Activated CD4-positive, alpha-beta T cell treated with anti-CD3 and anti-CD28 coated beads for 4 hours (primary cell): ENCODE data around the gene MED12L.

Source experiments
- DNase-seq, 2 donors: peaks; one replicate each; pipeline ENCODE4 v3.0.0-alpha.2; 2020

The MED12L gene

DNA sequence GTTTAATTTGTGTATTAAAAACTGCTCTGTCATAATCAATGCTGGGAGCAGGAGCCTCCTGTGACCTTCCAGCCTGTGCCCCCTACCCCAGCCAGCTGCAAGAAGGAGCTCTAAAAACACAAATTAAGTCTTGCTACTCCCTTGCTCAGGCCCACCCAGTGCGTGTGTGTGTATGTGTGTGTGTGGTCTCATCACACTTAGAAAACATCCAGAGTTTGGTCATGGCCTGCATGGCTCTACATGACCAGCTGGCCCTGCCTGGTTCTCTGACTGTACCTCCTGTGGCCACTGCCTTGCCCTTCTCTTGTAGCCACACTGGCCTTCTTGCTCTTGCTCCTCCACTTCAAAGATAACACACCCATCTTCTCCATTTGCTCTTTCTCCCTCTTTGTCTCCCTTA is 179.1 kb downstream of the MED12L start:
- no peak for DNase-seq

DNA sequence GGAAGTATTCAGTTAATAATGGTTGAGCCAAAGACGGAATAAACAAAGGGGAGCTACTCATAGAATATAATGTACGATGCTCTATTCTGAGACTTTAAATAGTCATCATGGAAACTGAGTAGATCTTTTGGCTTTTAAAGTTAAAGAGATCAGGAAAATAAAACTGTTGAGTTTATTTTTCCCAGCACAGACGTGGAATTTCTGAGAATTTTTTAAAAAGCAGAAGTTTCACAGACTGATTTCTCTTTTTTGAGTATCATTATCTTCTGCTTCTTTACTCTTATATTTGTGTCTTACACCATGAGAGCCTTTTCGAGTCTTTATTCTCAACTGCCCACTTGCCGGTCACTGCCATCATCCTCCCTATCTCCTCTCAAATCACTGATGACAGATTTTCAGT is 179.7 kb downstream of the MED12L start:
- no peak for DNase-seq

DNA sequence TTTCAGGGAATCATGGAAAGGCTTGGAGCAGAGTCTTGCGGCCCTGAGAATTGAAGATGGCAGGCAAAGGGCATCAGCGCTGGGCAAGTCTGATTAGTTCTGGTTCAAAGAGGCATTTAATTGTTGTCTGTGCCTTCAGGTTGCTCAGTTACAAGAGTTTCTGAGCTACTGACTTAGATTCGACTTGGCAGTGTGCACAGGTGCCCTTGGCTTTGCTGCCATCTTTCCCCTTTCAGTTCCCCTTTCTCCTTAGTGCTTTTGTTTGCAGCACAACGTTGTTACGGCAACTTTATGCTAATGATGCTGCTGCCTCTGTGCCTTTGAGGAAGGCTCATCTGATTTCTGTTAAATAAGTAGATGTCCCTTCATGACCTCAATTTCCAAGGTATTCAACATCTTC is 180.4 kb downstream of the MED12L start:
- DNase-seq = no peak

DNA sequence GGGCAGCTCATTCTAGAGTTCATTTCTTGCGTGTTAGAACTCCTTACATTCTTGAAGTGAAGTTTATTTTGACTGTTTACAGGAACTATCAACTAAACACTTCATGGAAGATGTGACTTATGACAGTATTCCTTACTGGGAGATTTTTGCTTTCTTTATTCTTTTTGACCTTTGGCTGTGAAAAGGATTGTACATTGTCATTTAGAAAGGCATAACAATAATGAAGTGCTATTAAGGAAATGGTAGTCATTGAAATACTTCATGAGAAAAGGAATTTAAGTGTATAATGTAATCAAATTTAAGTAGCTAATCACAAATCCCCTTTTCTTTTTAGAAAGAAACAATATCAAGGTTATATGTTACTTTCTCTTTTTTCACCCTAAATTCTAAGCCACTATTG is 181.6 kb downstream of the MED12L start:
- DNase-seq = no peak

DNA sequence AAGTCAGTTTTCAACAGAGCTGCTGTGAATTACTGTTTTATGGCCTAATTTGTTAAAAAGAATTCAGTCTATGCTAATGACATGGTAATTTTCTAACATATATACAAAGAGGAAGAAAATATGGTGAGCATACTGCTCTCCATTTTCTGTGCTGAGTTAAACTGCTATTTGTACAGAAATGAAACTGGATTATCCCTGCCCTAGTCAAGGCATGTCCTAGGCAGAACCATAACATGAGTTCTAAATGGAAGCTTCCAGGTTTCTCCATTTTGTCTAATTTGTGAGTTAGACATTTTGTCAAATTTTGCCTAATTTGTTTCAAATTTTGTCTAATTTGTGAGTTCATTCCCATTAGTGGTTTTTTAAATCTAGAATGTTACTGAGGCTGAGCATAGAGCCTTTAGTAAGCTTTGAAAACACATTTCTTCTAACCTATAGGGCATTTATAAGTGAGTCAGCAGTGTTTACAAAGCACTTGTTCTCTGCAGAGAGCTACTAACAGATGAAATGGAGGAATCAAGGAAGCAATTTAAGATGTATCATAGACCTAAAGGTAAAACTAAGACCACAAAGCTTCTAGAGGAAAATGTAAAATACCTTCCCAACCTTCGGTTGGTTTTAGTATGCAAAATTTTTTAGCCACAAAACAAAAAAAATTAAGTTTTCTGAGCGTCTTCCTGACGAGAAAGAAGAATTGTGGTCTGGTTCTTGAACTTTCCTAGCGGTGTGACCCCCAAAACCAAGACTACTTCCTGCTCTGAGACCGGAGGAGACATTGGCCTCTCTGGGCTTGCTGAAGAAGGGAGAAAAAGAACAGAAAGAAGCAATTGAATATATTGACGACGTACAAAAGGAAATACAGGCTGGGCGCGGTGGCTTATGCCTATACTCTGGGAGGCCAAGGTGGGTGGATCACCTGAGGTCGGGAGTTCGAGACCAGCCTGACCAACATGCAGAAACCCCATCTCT is 183.1 kb downstream of the MED12L start:
- DNase-seq = no peak

DNA sequence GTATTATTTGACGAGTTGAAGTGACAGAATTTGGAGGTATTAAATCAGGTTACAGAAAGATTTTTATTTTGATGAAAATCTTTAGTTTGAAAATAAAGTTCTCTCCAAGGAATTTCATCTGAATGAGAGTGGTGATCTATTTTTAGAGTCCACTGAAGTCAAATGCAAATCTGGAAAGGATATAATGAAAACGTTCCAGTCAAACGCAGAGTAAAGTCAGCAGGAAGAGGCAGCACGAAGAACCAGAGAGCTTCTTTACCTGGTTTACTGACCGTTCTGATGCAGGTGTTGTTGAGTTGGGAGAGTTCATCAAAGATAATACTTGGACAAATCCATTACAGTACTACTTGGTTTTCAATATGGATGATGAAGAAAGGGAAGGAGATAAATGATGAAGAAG is 184.2 kb downstream of the MED12L start:
- DNase-seq = no peak

DNA sequence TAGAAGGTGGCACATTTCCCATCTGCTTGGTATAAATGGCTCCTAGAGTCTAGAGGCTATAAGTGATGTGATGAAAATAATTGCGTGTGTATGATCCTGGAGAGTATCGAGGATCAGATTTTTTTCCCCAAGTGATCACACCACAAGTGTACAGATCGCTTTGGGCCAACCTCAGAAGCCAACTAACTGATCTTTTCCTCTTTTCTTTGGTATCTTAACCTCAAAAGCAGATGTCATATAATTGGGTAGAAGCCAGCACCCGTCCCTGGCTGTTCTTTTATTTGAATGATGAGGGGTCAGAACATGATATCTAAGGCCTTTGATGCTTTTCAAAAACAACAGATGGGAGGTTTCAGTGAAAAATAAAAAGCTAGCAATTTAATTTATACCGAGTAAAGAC is 189.6 kb downstream of the MED12L start:
- DNase-seq = no peak

DNA sequence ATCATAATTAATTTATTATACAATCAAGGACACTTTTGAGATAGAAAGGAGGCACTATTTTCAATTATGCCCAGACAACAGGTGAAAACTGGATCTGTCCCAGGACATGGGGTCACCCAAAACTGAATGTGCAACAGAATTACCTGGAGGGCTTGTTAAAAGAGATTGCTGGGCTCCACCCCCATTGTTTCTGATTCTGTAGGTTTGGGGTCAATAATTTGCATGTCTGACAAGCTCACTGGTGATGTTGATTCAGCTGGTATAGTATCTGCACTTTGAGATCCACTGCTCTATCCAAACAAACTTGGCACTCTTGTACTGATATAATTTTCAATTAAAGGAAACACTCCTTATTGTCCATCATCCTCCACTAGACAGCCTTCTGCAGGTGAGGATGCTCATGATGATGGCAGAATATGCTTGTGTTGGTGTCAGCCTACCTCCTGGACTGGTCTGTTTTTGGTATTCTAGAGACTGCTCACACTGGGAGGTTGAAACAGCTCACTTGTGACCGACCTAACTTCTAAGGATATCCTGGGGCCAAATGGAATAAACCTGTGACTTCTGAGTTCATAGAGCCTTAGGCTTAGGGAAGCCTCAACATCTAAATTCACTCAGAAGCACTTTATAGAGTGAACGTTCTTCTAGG is 190.7 kb downstream of the MED12L start:
- DNase-seq = no peak

DNA sequence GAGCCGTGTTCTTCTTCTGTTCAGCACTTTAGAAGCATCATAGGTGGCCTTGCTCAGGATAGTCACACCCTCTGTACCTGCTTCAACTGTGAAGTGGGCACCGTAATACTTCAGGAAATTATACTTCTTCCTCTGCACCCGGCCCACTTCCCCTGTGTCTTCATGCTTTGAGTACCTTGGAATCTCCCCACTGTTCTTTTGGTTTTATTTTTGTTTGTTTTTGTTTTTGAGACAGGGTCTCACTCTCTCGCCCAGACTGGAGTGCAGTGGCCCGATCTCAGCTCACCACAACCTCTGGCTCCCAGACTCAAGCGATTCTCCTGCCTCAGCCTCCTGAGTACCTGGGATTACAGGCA is 191.2 kb downstream of the MED12L start:
- peak in 1 of 2 donors; percentile 11 for DNase-seq

DNA sequence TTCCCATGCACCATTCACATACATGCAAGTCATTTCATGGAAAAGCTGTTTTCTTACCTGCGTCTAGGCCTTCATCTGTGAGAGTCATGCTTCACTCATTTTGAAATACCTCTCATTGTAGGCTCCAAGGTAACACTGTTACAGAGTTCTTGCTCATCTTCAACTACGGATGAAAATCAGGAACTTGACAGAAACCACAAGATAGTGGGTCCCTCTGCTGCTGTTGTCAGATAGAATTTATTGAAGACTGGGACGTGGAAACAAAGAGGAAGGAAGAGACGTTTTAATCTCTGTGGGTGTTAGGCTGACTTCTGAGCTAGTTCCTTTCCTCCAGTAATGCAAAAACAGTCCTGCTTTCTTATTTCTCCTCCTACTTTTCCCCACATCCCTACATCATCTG is 192.8 kb downstream of the MED12L start, which contains the start of gene P2RY14:
P2RY14 (minus strand) TSS at position 313 of the 400 bp plus-strand sequence. CDS start 64,226 bp downstream, outside the sequence.
- no peak for DNase-seq

DNA sequence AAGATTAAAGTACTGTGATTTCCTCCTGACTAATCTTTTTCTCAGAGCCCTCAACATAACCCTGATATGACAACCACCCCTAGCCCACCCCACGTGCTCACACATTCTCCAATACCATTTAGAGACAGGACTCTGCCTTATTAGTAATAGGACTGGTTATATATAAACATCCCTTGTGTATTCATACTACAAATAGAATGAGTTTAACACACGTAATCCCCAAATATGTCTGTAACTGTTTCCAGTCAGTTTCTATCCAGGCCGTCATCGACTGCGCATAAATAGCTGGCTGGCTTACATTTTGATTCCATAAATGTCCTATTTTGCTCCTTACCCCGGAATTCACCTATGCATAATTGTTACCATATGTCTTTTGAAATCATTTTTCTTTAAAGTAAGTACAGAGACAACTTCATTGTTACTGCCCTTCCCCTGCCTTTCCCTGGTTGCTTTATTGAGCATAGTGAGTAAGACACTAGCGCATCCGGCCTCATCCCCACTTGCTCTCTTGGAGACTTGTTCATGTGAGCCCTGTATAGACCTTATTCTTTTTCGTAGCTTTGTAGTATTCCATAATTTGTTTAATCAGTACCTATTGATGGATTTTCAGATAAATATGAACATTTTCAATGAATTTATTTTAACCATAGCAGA is 196.3 kb downstream of the MED12L start:
- DNase-seq = no peak

DNA sequence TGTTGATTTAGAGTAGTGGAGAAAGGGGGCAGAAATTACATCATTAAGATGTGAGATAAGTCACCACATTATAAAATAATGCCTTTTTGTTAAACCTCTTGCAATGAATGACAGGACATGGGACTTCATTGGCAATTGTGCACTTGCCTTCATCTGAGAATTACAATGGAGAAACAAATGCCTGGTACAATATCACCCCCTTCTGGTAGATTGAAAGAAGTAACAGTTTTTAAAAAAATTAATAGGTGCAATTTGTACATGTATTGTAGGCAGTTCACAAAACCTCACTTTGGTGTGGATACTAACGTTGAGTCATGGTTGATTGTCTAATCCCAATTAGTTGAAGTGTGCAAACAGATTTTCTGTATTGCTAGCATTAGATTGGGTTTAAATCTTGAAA is 197.5 kb downstream of the MED12L start:
- DNase-seq = no peak

DNA sequence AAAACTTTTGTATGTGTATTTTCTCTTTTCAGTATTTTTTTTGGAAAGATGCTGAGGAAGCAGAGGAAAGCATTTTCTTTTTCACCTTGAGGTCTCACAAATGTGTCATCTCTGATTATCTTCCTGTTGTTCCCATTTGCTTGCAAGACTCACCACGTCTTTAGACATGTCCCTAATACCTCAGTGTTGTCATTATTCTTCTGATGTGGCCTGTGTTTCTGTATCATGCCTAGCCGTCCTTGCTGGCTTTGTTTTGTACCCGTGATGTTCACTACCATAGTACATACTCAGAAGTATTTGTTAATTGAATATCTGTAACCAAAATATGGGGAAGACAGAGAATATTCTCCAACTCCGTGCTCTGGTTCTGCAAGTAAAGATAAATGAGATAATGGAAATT is 197.9 kb downstream of the MED12L start:
- no peak for DNase-seq

DNA sequence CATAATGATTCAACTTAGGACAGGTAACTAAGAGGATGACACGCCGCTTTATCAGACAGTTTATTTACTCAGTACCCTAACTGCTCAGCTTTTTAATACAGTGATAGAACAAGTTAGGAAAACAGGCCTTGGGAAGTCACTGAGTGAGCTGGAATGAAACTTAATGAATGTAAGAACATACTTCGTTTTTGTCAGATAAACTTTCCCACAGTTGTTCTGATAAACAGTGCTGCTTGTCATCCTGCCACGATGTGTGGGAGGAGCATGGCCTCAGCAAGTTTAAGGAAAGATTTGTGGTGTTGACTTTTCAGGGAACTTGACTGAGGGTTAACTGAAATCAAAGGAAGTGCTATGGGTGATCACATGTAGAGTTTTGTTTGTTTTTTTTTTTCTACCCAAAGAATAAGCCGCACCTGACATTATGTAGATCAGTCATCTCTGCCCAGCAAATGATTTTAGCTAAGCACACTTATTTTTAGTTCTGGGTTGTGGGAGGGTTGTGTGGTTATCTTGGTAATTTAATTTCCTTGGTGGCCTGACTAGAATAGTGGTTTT is 198.5 kb downstream of the MED12L start:
- DNase-seq = no peak

DNA sequence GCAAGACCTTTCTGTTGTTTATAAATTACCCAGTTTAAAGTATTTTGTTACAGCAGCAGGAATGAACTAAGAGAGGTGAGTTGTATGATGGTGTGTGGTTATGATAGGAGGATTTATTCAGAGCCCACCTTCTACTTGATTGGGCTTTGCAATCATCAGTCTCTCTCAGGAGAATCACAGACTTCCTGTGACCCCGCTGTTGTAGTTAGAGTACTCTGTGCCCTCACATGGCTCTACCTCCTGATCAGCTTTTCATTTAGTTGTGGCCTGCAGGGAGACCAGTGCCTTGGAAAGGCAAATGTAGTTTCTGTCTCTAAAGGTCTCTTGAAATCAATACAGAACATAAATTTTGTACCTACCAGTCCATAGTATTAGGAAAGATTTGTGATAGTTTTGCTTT is 200.5 kb downstream of the MED12L start:
- DNase-seq = no peak

DNA sequence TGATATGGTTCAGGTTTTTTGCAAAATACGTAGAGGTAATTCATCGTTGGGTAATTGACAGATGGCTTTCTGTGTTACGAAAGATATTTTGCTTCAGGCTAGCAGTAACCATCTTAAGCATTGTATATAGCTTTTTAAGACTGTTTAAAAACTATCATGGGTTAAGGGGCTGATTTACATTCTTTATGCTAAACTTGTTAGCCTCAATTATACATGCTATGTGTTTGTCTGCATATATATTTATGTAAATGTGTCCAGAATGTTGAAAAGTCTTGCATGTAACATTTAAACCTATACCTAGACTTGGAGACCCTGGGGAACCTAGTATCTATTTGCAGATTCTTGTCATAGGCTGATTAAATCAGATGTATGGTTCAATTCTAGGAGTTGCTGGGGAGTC is 204.0 kb downstream of the MED12L start:
- no peak for DNase-seq

DNA sequence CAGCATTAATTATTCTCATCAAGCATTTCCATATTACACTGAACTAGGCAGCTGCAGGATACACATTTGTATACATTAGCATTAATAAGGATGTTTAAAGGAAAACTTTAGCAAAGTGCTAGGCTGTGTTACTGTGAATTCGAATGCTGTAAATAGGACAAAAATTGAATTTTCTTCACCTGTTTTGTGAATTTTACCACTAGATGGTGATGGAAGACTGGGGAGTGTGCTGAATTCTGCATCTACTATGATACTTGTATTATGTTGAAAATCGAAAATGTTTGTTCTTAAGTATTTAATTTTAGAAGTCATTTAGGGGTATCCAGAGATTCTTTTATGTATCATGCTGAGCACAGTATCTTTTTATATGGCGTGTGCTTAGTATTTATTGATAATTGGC is 205.2 kb downstream of the MED12L start:
- DNase-seq = no peak

DNA sequence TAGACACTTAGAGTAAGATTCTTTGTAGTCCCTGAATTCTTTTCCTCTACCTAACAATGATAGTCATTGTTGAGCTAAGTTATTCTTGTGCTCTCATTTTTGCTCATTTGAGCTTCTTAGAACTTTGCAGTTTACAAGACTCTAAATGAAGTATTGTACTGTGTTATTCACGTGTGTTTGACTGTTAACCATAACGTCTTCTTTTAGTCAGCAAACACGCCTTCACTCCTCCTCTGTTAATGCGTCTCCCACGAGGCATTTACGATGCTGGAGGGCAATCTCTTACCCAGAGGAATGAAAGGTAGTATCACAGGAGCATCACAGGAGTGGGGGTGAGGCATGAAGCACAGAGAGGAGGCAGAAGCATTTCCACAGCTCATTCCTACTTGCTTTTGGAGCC is 207.7 kb downstream of the MED12L start:
- DNase-seq = no peak

DNA sequence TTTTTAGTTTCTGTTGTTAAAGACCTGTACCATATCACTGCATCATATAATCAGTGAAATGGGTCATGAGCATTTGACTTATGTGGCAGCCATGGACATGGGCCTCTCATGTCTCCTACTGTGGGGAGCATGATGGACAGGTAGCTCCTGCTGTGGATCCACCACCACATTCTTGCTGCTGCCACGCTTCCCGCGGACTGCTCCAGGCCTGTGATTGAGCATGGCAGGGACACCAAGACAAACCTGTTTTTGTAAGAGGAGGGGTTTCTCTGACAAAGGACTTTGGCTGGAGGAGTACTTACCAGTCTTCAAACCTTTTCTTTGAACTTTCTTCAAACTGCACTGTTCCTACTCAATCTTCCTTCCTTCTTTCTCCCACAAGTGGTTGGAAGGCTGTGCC is 210.8 kb downstream of the MED12L start:
- DNase-seq = no peak

DNA sequence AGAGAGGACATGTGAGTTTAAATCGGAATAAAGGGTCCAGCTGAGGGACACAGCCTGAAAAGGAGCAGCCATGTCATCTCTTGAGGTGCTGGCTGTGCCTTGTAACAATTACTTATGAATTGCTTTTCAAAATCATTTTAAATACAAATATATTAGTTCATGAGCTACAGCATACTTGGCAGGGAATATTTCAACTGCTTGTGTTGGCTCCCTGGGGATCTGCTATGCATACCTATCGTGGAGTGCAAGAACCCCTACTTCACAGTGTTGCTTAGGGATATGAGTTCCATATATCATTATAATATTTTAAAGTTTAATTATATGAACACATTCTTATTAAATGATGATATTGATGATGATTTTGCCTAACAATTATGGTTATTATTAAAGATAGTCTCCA is 212.0 kb downstream of the MED12L start:
- DNase-seq = no peak

DNA sequence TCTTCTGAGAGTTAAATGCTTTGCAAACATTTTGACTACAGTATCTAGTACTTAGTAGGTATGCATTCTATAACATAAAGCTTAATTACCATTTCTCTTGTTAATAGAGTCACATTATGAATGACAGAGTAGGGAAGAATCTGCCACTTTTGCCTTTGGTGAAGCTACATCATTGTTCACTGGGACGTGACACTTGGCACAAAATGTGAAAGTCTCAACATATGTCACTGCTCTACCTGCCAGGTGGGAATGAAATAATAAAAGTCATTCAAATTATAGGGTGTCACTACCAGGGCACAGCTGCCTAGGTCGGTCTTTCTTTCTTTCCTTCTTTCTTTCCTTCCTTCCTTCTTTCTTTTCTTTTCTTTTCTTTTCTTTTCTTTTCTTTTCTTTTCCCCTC is 213.5 kb downstream of the MED12L start:
- no peak for DNase-seq

DNA sequence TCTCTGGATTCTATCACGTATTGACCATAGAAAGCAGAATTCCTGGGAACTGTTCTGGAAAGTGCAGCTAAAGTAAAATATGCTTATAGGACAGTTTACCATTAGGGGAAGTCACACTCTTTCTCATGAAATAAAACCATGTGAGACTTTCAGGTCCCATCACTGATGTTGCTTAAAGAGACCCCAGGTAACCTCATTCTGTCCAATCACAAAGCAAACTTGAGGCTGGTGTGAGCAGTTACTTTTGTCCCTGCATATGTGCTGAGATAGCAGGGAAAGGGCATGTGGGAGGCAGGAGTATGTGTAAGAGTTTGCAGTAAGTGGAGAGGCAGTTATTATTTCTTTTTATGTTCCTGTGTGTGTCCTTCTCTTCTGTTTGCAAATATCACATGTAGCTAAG is 215.1 kb downstream of the MED12L start:
- DNase-seq = no peak

DNA sequence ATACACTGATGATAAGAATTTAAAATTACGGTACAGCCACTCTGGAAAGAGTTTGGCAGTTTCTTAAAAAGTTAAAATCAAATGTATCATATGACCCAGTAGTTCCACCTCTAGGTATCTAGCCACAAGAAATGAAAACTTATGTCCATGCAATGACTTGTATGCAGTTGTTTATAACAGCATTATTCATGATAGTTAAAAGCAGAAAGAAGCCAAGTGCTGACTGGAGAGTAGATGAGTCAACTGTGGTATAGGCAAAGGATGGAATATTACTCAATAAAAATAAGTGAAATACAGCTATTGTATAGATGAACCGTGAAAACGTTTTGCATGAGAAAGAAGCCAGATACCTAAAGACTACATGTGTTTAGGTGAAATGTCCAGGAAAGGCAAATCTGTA is 216.3 kb downstream of the MED12L start:
- DNase-seq = no peak

DNA sequence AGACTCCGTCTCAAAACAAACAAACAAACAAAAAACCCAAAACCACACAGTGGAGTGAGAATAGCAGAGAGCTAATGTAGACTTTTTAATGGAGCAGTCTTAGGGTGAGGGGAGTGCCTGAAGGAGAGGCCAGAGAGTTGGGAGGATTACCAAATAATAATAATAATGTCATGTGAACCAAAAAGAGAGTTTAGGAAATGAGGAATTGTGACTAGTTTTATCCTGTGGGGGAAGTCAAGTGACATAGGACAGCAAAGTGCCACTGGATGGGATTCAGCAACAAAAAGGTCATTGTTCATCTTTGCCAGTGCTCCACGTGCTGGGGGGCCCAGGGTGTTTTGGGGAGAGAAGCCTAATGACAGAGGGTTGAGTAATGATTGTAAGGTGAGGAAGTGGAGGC is 218.3 kb downstream of the MED12L start:
- no peak for DNase-seq
